ENCODE measurements around the gene PCDHGA3. TPM values are rescaled to one million over a fixed set of nuclear protein-coding genes. Genes with fewer than 3 reads are reported as not detected.
"Not testable (repeated sequence)": the region's sequence is repeated elsewhere in the genome, so short reads cannot be mapped to it uniquely, and the experiment has no call there.

The PCDHGA3 gene
- polyA plus RNA-seq, 4 donors = 1.6 to 4.1 (median 3.0) TPM

- DNase-seq (ENCODE audit: low read depth in 4 of 4, low spot score in 2 of 4) = no peak
Observed at GRCh38 chr5:141345327-141345726, 1.7 kb downstream of the PCDHGA3 start.

- not testable (repeated sequence) for DNase-seq (ENCODE audit: low read depth in 4 of 4, low spot score in 2 of 4)
Observed at GRCh38 chr5:141346017-141346416, 2.4 kb downstream of the PCDHGA3 start.

- no peak for DNase-seq (ENCODE audit: low read depth in 4 of 4, low spot score in 2 of 4)
Observed at GRCh38 chr5:141349917-141350619, 6.4 kb downstream of the PCDHGA3 start, which contains the start of gene PCDHGB1. Gene PCDHGB1 (plus strand): TSS chr5:141350099. CDS start chr5:141350261, 162 bp downstream.

- no peak for DNase-seq (ENCODE audit: low read depth in 4 of 4, low spot score in 2 of 4)
Observed at GRCh38 chr5:141351591-141351990, 8.0 kb downstream of the PCDHGA3 start.

- no peak for DNase-seq (ENCODE audit: low read depth in 4 of 4, low spot score in 2 of 4)
Observed at GRCh38 chr5:141354900-141355469, 11.4 kb downstream of the PCDHGA3 start, which contains the start of gene PCDHGA4. Gene PCDHGA4 (plus strand): TSS chr5:141355021. CDS start chr5:141355108, 87 bp downstream.

GRCh38 chr5:141355641-141356040, 12.0 kb downstream of the PCDHGA3 start:
- no peak for DNase-seq (ENCODE audit: low read depth in 4 of 4, low spot score in 2 of 4)

GRCh38 chr5:141356133-141356532, 12.5 kb downstream of the PCDHGA3 start:
- DNase-seq (ENCODE audit: low read depth in 4 of 4, low spot score in 2 of 4) = no peak

GRCh38 chr5:141356950-141357349, 13.3 kb downstream of the PCDHGA3 start:
- no peak for DNase-seq (ENCODE audit: low read depth in 4 of 4, low spot score in 2 of 4)

- DNase-seq (ENCODE audit: low read depth in 4 of 4, low spot score in 2 of 4) = no peak
Observed at GRCh38 chr5:141359790-141360426, 16.3 kb downstream of the PCDHGA3 start, which contains the start of gene PCDHGB2. Gene PCDHGB2 (plus strand): TSS chr5:141359994. CDS start chr5:141360136, 142 bp downstream.

GRCh38 chr5:141360685-141361084, 17.1 kb downstream of the PCDHGA3 start:
- no peak for DNase-seq (ENCODE audit: low read depth in 4 of 4, low spot score in 2 of 4)

- DNase-seq (ENCODE audit: low read depth in 4 of 4, low spot score in 2 of 4) = no peak
Observed at GRCh38 chr5:141362719-141363118, 19.1 kb downstream of the PCDHGA3 start.

GRCh38 chr5:141363952-141364660, 20.5 kb downstream of the PCDHGA3 start, which contains the start of gene PCDHGA5:
Gene PCDHGA5 (plus strand): TSS chr5:141364162. CDS start chr5:141364331, 169 bp downstream.
- DNase-seq (ENCODE audit: low read depth in 4 of 4, low spot score in 2 of 4) = no peak

GRCh38 chr5:141366016-141366896, 22.6 kb downstream of the PCDHGA3 start:
- no peak for DNase-seq (ENCODE audit: low read depth in 4 of 4, low spot score in 2 of 4)

- DNase-seq (ENCODE audit: low read depth in 4 of 4, low spot score in 2 of 4) = no peak
Observed at GRCh38 chr5:141369994-141370848, 26.6 kb downstream of the PCDHGA3 start, which contains the start of gene PCDHGB3. Gene PCDHGB3 (plus strand): TSS chr5:141370242. CDS start chr5:141370395, 153 bp downstream.

GRCh38 chr5:141371572-141372475, 28.2 kb downstream of the PCDHGA3 start:
- DNase-seq (ENCODE audit: low read depth in 4 of 4, low spot score in 2 of 4) = no peak

GRCh38 chr5:141373673-141374317, 30.2 kb downstream of the PCDHGA3 start, which contains the start of gene PCDHGA6:
Gene PCDHGA6 (plus strand): TSS chr5:141373891. CDS start chr5:141374084, 193 bp downstream.
- DNase-seq (ENCODE audit: low read depth in 4 of 4, low spot score in 2 of 4) = no peak

- no peak for DNase-seq (ENCODE audit: low read depth in 4 of 4, low spot score in 2 of 4)
Observed at GRCh38 chr5:141374627-141375026, 31.0 kb downstream of the PCDHGA3 start.
